Activated CD4-positive, alpha-beta T cell treated with anti-CD3 and anti-CD28 coated beads for 36 hours (primary cell): Measurements from ENCODE around the gene NEURL1. TPM values are rescaled to one million over a fixed set of nuclear protein-coding genes. Genes with fewer than 3 reads are reported as not detected.

ENCODE experiments used
- ATAC-seq: fragments of 200-7000 bp; cut with Tn5 transposase; one replicate; pipeline ENCODE4 v1.10.0; 2021; ENCODE audit warnings: mild to moderate bottlenecking, moderate library complexity
- CTCF ChIA-PET: fragments of 350-600 bp; sonication (Branson Sonifier 250); formaldehyde crosslinking; loops from one replicate; lab custom pipeline; 2021; ENCODE audit warnings: antibody characterized with exemption; lab: Charles Lee
- POLR2A ChIA-PET: fragments of 350-600 bp; sonication (Branson Sonifier 250); formaldehyde crosslinking; loops from one replicate; lab custom pipeline; 2021; ENCODE audit warnings: antibody characterized with exemption, inconsistent platforms; lab: Charles Lee
- DNase-seq: peaks from one replicate; pipeline ENCODE4 v3.0.0-alpha.2; 2020
- H3K27ac Mint-ChIP-seq: one replicate; pipeline ENCODE4 v1.8.0; 2021; ENCODE audit warnings: mixed read lengths
- H3K27me3 Mint-ChIP-seq: one replicate; pipeline ENCODE4 v1.8.0; 2021; ENCODE audit warnings: mixed read lengths
- H3K36me3 Mint-ChIP-seq: one replicate; pipeline ENCODE4 v1.8.0; 2021; ENCODE audit warnings: low read depth, mixed read lengths
- H3K4me1 Mint-ChIP-seq: one replicate; pipeline ENCODE4 v1.8.0; 2021; ENCODE audit warnings: mixed read lengths
- H3K4me3 Mint-ChIP-seq: one replicate; pipeline ENCODE4 v1.8.0; 2021; ENCODE audit warnings: mild to moderate bottlenecking, moderate library complexity, mixed read lengths
- H3K9me3 Mint-ChIP-seq: one replicate; pipeline ENCODE4 v1.8.0; 2021; ENCODE audit warnings: low read depth, mixed read lengths
- intact Hi-C, 2 experiments: fragments of 100-400 bp; cut with DNase I in 1 of 2; cut with micrococcal nuclease in 1 of 2; formaldehyde crosslinking; loops; one replicate each; pipeline versions ENCODE4 v1.14.2 to v1.15.1; 2022 to 2024; cut with DNase I, micrococcal nuclease
- total RNA-seq, 2 experiments: library from RNA; stranded (reverse); gene quantifications; one replicate each; pipeline ENCODE4 v1.2.3, GENCODE V29; 2021

The NEURL1 gene
- total RNA-seq, 2 experiments from 2014 or later: 2.3 to 2.4 TPM

DNA sequence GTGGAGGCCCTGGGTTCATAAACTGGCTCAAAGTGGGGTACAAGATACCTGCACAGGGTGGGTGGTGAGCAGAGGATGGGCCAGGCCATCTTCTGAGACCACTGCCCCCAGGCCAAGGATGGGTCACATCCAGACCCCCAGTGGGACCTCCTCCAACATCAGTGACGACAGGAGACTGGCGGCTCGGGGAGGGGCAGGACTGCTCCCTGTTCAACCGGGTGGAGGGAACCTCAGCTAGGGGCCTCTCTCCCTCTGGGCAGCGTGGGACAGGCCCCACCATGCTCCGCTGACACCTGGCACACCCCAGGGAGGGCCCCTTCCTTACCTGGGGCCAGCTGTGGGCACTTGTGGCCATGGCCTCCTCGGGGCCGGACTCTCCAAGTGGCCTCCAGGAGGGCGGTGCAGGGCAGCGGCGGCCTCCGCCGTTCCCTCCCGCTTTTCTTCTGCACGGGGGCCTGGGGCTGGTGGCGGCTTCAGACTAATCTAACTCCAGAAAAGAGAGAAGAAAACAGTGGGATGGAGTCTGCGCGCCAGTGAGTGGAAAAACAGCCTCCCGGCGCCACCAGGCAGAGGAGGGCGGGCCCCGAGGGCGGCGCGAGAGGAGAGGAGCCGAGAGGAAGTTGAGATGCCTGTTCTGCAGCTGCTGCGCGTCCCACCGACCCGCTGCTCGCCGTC, 41.5 kb upstream of the NEURL1 start, which contains the start of gene CALHM2:
Gene CALHM2 (minus strand): TSS at position 540 of the 675 bp plus-strand sequence. CDS start 2,429 bp downstream, outside the sequence.
- CTCF ChIA-PET: interaction anchor here (0.8 to 3.1 kb wide), 4 partner anchors 29 to 39 kb away, joined by 3 to 11 read pairs (median 5); no protein-coding TSS in a partner anchor
- peak; percentile 81 for DNase-seq
- Mint-ChIP-seq H3K4me1 (peaks cover 40% of the 10 kb centered on the region), H3K36me3 (peaks cover 21% of the 10 kb centered on the region), H3K4me3 (peak within 1 kb of the TSS; percentile 79), H3K27me3 (no peaks in the 10 kb centered on the region), H3K9me3 (no peaks in the 10 kb centered on the region), H3K27ac (peak within 1 kb of the TSS; percentile 78)
- intact Hi-C loops: loop anchor here (1.0 to 2.0 kb wide), 2 partner anchors 31 to 33 kb away; no protein-coding TSS in a partner anchor
- POLR2A ChIA-PET: interaction anchor here (0.8 to 1.2 kb wide), 2 partner anchors 9 to 55 kb away, joined by 3 read pairs; partner anchors contain the start of gene PDCD11
- ATAC-seq: peak; percentile 80

DNA sequence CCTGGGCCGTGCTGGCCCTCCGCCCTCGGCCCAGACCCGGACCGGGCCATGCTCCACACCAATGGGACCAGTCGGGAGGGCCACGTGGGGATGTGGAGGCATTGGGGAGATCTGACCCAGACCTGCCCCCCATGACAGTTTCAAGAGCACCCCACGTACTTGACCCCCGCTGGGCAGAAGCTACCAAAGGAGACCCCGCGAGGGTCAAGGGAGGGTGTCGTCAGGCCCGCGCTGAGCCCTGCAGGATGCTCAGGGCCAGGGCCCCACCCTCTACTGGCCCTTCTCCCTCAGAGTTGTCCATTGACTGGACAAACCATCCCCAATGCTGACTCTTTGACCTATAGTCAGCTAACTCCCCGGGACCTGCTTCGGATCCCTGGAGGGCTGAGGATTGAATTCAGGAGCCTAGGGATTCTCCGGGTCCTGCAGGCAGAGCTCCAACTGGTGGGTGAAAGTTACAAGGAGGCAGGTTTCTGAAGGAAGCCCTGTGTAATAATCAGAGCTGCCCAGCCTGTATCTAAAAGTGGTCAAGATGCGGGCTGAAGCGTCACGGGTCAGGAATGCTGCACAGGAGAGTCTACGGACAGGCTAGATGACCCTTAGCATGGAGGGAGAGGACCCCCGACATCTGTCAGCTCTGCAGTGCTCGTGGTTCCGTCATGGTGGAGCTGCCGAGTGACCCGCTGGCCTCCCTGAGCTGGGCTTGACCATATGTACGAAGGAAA, 40.8 kb upstream of the NEURL1 start:
- Mint-ChIP-seq H3K4me1 (peaks cover 38% of the 10 kb centered on the region), H3K4me3 (peak overlapping the region; percentile 79), H3K36me3 (peaks cover 16% of the 10 kb centered on the region), H3K27me3 (no peaks in the 10 kb centered on the region), H3K27ac (peak overlapping the region; percentile 47), H3K9me3 (no peaks in the 10 kb centered on the region)
- ChIA-PET POLR2A (interaction anchor here (0.8 to 1.2 kb wide), 2 partner anchors 8 to 56 kb away, joined by 3 read pairs; partner anchors contain the start of gene PDCD11), CTCF (interaction anchor here (0.8 to 3.1 kb wide), 3 partner anchors 28 to 38 kb away, joined by 3 to 11 read pairs (median 3); no protein-coding TSS in a partner anchor)
- ATAC-seq (no peak), DNase-seq (no peak)
- intact Hi-C loops: no loop called here

DNA sequence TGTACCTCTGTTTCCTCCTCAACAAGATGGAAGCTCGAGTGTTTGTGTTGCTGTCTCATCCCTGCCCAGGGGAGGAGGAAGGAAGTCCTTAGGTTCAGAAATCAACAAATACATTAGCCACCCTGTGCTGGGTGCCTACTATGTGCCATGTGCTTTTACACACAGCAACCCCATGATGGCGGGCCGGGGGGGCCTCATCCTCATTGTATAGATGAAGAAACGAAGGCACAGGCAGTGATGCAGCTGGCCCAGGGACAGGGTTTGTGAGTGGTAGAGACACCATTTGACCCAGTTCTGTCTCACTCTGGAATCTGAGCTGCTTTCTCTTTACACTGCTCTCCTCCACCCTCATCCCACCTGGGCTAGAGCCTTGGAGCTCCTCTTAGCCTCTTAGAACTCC, 39.5 kb upstream of the NEURL1 start:
- CTCF ChIA-PET: interaction anchor here (0.6 to 0.9 kb wide), 2 partner anchors 29 to 86 kb away, joined by 3 to 4 read pairs; no protein-coding TSS in a partner anchor
- POLR2A ChIA-PET: no interaction called here
- no peak for DNase-seq
- no peaks in the 10 kb centered on the region for H3K27me3 Mint-ChIP-seq
- ATAC-seq: no peak
- no peaks in the 10 kb centered on the region for H3K9me3 Mint-ChIP-seq
- peaks cover 31% of the 10 kb centered on the region for H3K4me1 Mint-ChIP-seq
- intact Hi-C loops: no loop called here
- peaks cover 8% of the 10 kb centered on the region for H3K36me3 Mint-ChIP-seq
- no peak overlapping the region for H3K4me3 Mint-ChIP-seq
- no peak overlapping the region for H3K27ac Mint-ChIP-seq

DNA sequence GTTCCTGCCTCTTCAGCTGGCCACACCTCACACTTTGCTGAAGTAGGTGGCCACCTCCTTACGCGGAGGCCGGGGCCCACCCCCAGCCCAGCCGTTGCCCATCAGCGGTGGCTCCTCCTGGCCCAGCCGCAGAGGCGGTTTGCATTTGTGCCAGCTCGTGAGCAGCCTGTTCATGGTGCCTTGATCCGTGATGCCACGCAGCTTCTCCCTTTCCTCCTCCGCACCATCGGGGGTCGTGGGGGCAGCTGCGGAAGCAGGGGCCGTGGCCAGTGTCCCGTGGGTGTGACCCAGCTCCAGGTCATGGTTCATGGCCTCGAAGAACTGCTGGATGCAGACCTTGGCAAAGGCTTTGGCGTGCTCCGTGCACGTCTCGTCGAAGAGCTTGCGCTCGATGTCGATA, 38.3 kb upstream of the NEURL1 start:
- Mint-ChIP-seq H3K9me3 (no peaks in the 10 kb centered on the region), H3K4me3 (no peak overlapping the region), H3K4me1 (peaks cover 19% of the 10 kb centered on the region), H3K27me3 (no peaks in the 10 kb centered on the region), H3K27ac (no peak overlapping the region), H3K36me3 (no peaks in the 10 kb centered on the region)
- ChIA-PET CTCF (interaction anchor here (0.6 kb wide), 2 partner anchors 31 to 231 kb away, joined by 3 read pairs; no protein-coding TSS in a partner anchor), POLR2A (no interaction called here)
- DNase-seq (no peak), ATAC-seq (no peak)
- intact Hi-C loops: no loop called here

DNA sequence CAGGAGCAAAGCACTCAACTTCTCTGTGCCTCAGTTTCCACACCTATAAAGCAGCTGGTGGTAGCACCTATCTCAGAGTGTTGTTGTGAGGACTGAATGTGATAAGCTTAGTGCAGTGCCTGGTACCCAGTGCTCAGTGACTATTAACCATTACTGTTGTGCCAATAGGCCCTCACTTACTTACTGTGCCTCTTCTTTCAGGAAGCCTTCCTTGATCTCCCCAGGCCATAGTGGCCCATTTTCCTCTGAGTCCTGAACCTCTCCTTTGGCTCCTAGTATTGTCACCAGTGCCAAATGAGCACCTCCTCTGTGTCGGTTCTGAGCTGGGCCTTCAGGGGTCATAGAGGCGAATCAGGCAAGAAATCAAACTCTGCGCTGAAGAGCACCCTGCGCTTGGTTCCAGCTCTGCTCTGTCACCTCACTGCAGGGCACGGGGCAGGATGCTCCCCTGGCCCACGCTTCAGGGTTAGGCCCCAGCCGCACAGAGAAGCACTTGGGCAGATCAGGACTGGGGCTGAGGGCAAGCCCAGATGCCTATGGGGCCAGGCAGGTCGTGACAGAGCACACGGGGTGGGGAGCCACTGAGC, 37.3 kb upstream of the NEURL1 start:
- DNase-seq (no peak), ATAC-seq (no peak)
- Mint-ChIP-seq H3K27me3 (no peaks in the 10 kb centered on the region), H3K4me1 (peaks cover 10% of the 10 kb centered on the region), H3K27ac (no peak overlapping the region), H3K9me3 (no peaks in the 10 kb centered on the region), H3K4me3 (no peak overlapping the region), H3K36me3 (no peaks in the 10 kb centered on the region)
- intact Hi-C loops: no loop called here
- ChIA-PET POLR2A (no interaction called here), CTCF (no interaction called here)

DNA sequence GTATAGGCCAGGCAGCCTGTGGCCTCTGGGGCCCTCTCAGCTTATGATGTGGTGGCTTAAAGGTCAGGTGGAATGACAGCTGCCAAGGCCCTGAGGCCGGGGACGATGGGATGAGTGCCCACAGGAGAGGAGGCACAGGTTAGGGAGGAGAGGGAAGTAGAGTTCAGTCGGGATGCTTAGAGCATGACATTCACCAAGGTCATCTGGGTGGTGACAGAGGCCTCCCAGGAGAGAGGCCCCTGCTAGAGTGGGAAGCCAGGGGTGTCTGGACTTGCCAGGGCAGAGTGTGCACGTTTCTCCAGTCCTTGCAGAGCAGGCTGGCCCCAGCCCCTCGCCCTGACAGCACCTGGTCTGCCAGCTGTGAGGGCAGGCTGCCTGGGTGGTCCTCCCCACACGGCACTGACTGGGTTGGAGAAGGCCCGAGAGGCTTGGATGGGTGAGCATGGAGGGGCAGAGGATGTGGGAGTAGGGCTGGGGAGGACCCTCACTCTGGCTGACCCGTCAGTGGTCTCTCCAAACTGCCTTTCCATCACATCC, 36.3 kb upstream of the NEURL1 start:
- no peak overlapping the region for H3K27ac Mint-ChIP-seq
- ATAC-seq (no peak), DNase-seq (no peak)
- no peak overlapping the region for H3K4me3 Mint-ChIP-seq
- H3K27me3 Mint-ChIP-seq: no peaks in the 10 kb centered on the region
- H3K36me3 Mint-ChIP-seq: no peaks in the 10 kb centered on the region
- no peaks in the 10 kb centered on the region for H3K9me3 Mint-ChIP-seq
- CTCF ChIA-PET: no interaction called here
- peaks cover 7% of the 10 kb centered on the region for H3K4me1 Mint-ChIP-seq
- POLR2A ChIA-PET: no interaction called here
- intact Hi-C loops: no loop called here

DNA sequence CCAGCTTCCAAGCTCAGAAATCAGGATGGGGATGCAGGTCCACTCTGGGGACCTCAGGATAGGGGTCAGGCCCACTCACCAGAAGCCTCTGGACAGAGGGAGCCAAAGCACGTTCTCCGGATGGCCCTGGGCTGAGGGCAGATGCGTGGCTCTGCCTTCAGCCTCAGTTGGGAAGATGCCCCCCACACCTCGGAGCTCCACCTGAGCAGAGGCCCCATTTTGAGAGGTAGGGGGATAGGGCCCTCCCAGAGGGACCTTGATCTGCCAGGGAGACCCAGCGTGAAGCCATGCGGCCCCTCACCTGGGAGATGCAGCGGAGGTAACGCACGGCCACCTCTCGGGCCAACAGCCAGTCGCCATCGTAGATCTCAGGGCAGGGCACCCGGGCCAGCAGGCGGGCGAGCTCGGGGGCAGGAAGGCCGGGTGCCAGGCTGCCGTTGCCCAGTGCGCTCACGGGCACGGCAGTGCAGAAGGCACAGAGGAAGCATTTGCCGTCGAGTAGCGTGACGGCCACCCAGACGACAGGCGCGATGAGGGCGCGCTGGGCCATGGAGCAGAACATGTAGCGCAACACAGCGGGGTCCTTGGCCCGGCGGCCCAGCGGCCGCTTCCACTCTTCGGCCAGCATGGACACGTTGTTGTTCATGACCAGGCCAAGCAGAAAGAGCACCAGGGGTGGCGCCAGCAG, 35.5 kb upstream of the NEURL1 start:
- Mint-ChIP-seq H3K27ac (no peak overlapping the region), H3K9me3 (no peaks in the 10 kb centered on the region), H3K4me3 (no peak overlapping the region), H3K27me3 (no peaks in the 10 kb centered on the region), H3K36me3 (no peaks in the 10 kb centered on the region), H3K4me1 (peaks cover 3% of the 10 kb centered on the region)
- DNase-seq (no peak), ATAC-seq (no peak)
- POLR2A ChIA-PET: no interaction called here
- CTCF ChIA-PET: no interaction called here
- intact Hi-C loops: no loop called here

DNA sequence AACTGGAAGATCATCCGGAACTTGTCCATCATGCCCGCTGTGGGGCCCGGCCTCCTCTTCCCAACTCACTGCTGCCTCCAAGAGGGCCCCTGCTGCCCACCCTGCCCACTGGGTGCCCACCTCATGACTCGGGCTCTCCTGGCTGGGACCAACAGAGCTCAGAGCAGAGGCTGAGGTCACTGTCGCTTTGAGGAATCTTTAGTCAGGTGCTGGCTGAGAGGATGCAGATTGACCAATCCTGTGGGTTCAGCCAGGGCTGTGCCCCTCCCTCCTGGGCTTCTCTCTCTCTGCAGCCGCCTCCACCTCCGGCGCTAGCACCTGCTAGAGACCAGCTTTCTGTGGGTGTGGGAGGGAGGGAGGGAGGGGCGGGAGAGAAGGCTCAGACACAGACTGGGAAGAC, 34.8 kb upstream of the NEURL1 start, which contains the start of gene CALHM1:
Gene CALHM1 (minus strand): TSS at position 181 of the 400 bp plus-strand sequence. CDS start 149 bp downstream, at position 32.
- ATAC-seq (peak; percentile 72), DNase-seq (no peak)
- intact Hi-C loops: no loop called here
- peaks cover under 1% of the 10 kb centered on the region for H3K4me1 Mint-ChIP-seq
- ChIA-PET POLR2A (no interaction called here), CTCF (no interaction called here)
- no peak within 1 kb of the TSS for H3K27ac Mint-ChIP-seq
- H3K36me3 Mint-ChIP-seq: no peaks in the 10 kb centered on the region
- H3K4me3 Mint-ChIP-seq: no peak within 1 kb of the TSS
- H3K27me3 Mint-ChIP-seq: no peaks in the 10 kb centered on the region
- no peaks in the 10 kb centered on the region for H3K9me3 Mint-ChIP-seq

DNA sequence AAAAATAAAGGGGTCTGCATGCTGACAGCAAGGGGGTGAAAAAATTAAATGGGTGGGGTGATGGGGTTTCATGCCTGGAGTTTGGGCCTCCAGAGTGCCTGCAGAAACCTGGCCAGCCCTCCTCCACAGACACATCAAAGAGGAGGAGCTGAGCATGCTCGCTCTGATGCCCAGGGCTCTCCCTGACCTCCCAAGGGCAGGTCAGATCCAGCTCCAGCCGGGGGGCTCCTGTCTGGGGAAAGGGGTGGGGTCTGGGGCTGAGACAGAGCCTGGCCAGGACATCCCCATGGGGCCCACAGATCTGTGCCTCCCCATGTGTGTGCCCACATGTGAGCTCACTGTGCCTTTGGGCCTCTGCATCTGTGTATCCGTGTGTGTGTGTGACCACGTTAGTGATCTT, 33.9 kb upstream of the NEURL1 start:
- no peak for ATAC-seq
- no peak overlapping the region for H3K27ac Mint-ChIP-seq
- no peaks in the 10 kb centered on the region for H3K36me3 Mint-ChIP-seq
- no peak overlapping the region for H3K4me3 Mint-ChIP-seq
- CTCF ChIA-PET: interaction anchor here (0.6 to 1.1 kb wide), 2 partner anchors 12 to 355 kb away, joined by 3 read pairs; no protein-coding TSS in a partner anchor
- no peak for DNase-seq
- H3K9me3 Mint-ChIP-seq: no peaks in the 10 kb centered on the region
- intact Hi-C loops: no loop called here
- POLR2A ChIA-PET: no interaction called here
- no peaks in the 10 kb centered on the region for H3K27me3 Mint-ChIP-seq
- no peaks in the 10 kb centered on the region for H3K4me1 Mint-ChIP-seq

DNA sequence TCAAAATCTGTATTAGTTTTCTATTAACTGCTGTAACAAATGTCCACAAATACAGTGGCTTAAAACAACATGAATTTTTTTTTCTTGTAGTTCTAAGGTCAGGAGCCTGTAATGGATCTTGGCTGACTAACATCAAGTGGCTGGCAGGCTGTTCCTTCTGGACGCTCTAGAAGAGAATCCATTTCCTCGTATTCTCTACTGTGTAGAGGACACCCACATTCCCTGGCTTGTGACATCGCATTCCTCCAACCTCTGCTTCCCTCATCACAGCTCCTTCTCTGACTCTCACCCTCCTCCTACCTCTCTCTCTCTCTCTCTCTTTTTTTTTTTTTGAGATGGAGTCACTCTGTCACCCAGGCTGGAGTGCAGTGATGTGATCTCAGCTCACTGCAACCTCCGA, 30.0 kb upstream of the NEURL1 start:
- no peaks in the 10 kb centered on the region for H3K4me1 Mint-ChIP-seq
- intact Hi-C loops: no loop called here
- H3K27me3 Mint-ChIP-seq: no peaks in the 10 kb centered on the region
- H3K36me3 Mint-ChIP-seq: no peaks in the 10 kb centered on the region
- CTCF ChIA-PET: no interaction called here
- POLR2A ChIA-PET: no interaction called here
- no peaks in the 10 kb centered on the region for H3K9me3 Mint-ChIP-seq
- H3K4me3 Mint-ChIP-seq: no peak overlapping the region
- ATAC-seq (no peak), DNase-seq (no peak)
- no peak overlapping the region for H3K27ac Mint-ChIP-seq
